Keratinocyte (primary cell): ENCODE measurements around the gene FOXJ2.

Source experiments
- EZH2 ChIP-seq: IDR thresholded peaks from one replicate; pipeline ENCODE4 v1.6.1; 2012; ENCODE audit warnings: inconsistent platforms, mild to moderate bottlenecking, low read length, moderate library complexity
- TF ChIP-seq, protein P1 (sequence below), 3 experiments: IDR thresholded peaks in 1 of 3; conservative IDR thresholded peaks in 1 of 3; optimal IDR thresholded peaks in 1 of 3; 2 replicates in 2 of 3; 3 replicates in 1 of 3; pipeline versions ENCODE3 to v1.5.1; 2011; ENCODE audit warnings: low read length in 3 of 3, mild to moderate bottlenecking in 3 of 3, moderate library complexity in 2 of 3, control low read depth in 1 of 3, inconsistent platforms in 1 of 3; ENCODE audit not compliant: insufficient read depth in 2 of 3; ENCODE audit errors: extremely low read depth in 1 of 3

DNA sequence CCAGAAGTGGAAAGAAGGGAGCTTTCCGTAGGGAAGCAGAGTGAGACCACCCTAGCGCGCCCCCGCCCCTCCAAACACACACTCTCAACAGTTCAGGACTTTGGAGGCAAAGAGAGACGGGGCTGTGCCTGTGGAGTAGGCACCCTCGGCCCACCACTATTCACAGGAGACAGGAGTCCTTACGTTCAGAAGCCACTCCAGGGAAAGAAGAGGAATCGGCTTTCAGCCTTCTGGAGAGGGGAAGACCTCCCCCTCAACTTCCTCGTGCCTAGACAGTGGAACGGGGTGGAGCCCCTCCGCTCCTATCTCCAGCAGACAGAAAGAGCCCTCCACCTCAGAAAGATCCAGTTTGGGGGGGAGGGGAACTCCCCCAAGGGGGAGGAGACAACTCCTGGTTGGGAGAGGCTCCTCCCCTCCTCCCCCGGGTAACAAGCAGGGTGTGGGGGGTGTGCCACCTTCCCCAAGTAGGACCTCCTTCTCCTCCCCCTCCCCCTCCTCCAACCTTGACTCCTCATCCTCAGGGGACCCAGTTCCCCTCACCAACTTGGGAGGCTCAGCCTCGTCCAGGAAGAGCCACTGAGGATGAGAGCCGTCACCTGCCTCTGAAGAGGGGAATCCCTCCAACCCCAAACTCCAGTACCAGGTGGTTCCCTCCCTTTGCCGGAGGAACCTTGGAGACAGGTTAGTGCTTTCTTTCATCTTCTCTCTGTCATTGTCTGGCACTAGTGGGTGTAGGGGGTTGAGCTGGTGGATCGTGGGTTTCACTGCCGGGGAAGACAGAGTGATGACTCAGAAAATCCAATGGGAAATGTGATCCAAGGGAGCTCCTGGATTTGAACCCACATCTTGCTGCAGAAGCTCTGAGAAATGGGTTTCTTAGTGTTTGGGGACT, 883 bp downstream of the FOXJ2 start:
- TF ChIP-seq, protein P1, sequence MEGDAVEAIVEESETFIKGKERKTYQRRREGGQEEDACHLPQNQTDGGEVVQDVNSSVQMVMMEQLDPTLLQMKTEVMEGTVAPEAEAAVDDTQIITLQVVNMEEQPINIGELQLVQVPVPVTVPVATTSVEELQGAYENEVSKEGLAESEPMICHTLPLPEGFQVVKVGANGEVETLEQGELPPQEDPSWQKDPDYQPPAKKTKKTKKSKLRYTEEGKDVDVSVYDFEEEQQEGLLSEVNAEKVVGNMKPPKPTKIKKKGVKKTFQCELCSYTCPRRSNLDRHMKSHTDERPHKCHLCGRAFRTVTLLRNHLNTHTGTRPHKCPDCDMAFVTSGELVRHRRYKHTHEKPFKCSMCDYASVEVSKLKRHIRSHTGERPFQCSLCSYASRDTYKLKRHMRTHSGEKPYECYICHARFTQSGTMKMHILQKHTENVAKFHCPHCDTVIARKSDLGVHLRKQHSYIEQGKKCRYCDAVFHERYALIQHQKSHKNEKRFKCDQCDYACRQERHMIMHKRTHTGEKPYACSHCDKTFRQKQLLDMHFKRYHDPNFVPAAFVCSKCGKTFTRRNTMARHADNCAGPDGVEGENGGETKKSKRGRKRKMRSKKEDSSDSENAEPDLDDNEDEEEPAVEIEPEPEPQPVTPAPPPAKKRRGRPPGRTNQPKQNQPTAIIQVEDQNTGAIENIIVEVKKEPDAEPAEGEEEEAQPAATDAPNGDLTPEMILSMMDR (optimal IDR thresholded peaks at IDR 0.05 in 1 of 3, IDR thresholded peaks at IDR 0.05 in 1 of 3, conservative IDR thresholded peaks at IDR 0.05 in 1 of 3; ENCODE audit: extremely low read depth in 1 of 3, insufficient read depth in 2 of 3, low read length in 3 of 3), result no peak
- TF ChIP-seq EZH2, result no peak
